Activated B cell treated with CpG ODN at 0.5 μM for 24 hours (primary cell): ENCODE data around the gene SAFB. TPM values are rescaled to one million over a fixed set of nuclear protein-coding genes. Genes with fewer than 3 reads are reported as not detected.

Experiments
- ATAC-seq: fragments of 200-7000 bp; cut with Tn5 transposase; one replicate; pipeline ENCODE4 v1.10.0; 2021; ENCODE audit warnings: low read depth, mild to moderate bottlenecking, moderate library complexity
- CTCF ChIA-PET: fragments of 350-600 bp; sonication (Branson Sonifier 250); formaldehyde crosslinking; loops from one replicate; lab custom pipeline; 2021; ENCODE audit warnings: antibody characterized with exemption; lab: Charles Lee
- POLR2A ChIA-PET: fragments of 350-600 bp; sonication (Branson Sonifier 250); formaldehyde crosslinking; loops from one replicate; lab custom pipeline; 2021; ENCODE audit warnings: antibody characterized with exemption; lab: Charles Lee
- DNase-seq: peaks from one replicate; pipeline ENCODE4 v3.0.0; 2022
- H3K27ac Mint-ChIP-seq: one replicate; pipeline ENCODE4 v1.8.0; 2020; ENCODE audit warnings: mixed read lengths
- H3K27me3 Mint-ChIP-seq: one replicate; pipeline ENCODE4 v1.8.0; 2021; ENCODE audit warnings: mixed read lengths
- H3K36me3 Mint-ChIP-seq: one replicate; pipeline ENCODE4 v1.8.0; 2021; ENCODE audit warnings: low read depth, mixed read lengths
- H3K4me1 Mint-ChIP-seq: one replicate; pipeline ENCODE4 v1.8.0; 2021; ENCODE audit warnings: mixed read lengths
- H3K4me3 Mint-ChIP-seq: one replicate; pipeline ENCODE4 v1.8.0; 2020; ENCODE audit warnings: mild to moderate bottlenecking, mixed read lengths
- H3K9me3 Mint-ChIP-seq: one replicate; pipeline ENCODE4 v1.8.0; 2020; ENCODE audit warnings: mixed read lengths
- CTCF ChIP-seq: fragments of 200-600 bp; IDR thresholded peaks from one replicate; pipeline ENCODE4 v1.8.0; 2022; ENCODE audit warnings: antibody characterized with exemption, mild to moderate bottlenecking
- intact Hi-C: fragments of 100-400 bp; cut with micrococcal nuclease; formaldehyde crosslinking; loops from one replicate; pipeline ENCODE4 v1.15.1; 2024
- total RNA-seq: library from RNA; stranded (reverse); gene quantifications from 2 replicates; pipeline ENCODE4 v1.2.3, GENCODE V29; 2022

Gene SAFB
- total RNA-seq, 1 donor from 2014 or later: 171 TPM

- H3K27me3 Mint-ChIP-seq: no peaks in the 10 kb centered on the region
- ATAC-seq (no peak), DNase-seq (no peak)
- no peak overlapping the region for H3K27ac Mint-ChIP-seq
- CTCF ChIA-PET: no interaction called here
- peaks cover 2% of the 10 kb centered on the region for H3K4me1 Mint-ChIP-seq
- peaks cover 82% of the 10 kb centered on the region for H3K36me3 Mint-ChIP-seq
- POLR2A ChIA-PET: interaction anchor here (0.7 kb wide), 1 partner anchor 8 kb away, joined by 4 read pairs; no protein-coding TSS in a partner anchor
- no peaks in the 10 kb centered on the region for H3K9me3 Mint-ChIP-seq
- H3K4me3 Mint-ChIP-seq: no peak overlapping the region
- TF ChIP-seq CTCF: no peak
- intact Hi-C loops: no loop called here
Measured at GRCh38 chr19:5643060-5643459, 20.2 kb downstream of the SAFB start.

DNA sequence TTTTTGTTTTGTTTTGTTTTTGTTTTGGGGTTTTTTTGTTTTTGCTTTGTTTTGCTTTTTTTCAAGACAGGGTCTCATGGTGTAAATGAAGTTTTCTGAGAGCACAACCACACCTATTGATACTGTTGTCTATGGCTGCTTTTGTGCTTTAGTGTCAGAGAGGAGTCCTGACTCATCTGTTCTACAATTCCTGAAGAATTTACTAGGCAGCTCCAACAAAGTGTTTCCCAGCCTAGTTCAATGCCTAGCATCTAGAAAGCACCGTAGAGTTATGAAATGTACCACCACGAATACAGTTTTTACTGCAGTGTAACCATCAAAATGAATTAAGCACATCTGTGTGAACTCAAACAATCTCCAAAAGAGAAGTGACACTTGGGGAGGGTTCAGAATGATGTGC lies 21.2 kb downstream of the SAFB start:
- ATAC-seq (no peak), DNase-seq (no peak)
- no peaks in the 10 kb centered on the region for H3K27me3 Mint-ChIP-seq
- H3K4me1 Mint-ChIP-seq: peaks cover 2% of the 10 kb centered on the region
- peaks cover 85% of the 10 kb centered on the region for H3K36me3 Mint-ChIP-seq
- no peak overlapping the region for H3K4me3 Mint-ChIP-seq
- H3K27ac Mint-ChIP-seq: peak overlapping the region; percentile 41
- intact Hi-C loops: no loop called here
- no peak for TF ChIP-seq CTCF
- CTCF ChIA-PET: no interaction called here
- H3K9me3 Mint-ChIP-seq: no peaks in the 10 kb centered on the region
- POLR2A ChIA-PET: no interaction called here

DNA sequence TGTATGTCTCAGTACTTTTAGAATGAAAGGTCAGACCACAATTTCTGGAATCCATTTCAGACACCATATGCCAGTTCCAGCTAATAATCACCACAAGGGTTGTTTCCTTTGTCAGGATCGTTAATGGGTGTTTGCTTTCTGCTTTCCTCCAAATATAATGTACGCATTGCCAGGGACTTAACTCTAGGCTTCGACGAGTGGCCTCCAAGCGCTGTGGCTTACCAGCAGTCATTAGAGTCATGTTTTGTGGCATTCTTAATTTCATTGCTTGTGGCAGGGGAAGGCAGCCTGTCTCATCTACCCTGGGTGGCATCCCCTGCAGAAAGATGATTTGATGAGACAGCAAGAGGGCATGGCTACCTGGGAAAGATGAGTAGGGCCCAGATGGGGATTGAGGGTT lies 22.5 kb downstream of the SAFB start:
- Mint-ChIP-seq H3K4me1 (no peaks in the 10 kb centered on the region), H3K27ac (no peak overlapping the region), H3K27me3 (no peaks in the 10 kb centered on the region), H3K9me3 (no peaks in the 10 kb centered on the region), H3K36me3 (peaks cover 89% of the 10 kb centered on the region), H3K4me3 (no peak overlapping the region)
- ATAC-seq: no peak
- TF ChIP-seq CTCF: no peak
- DNase-seq: no peak
- ChIA-PET POLR2A (no interaction called here), CTCF (interaction anchor here (1.2 kb wide), 1 partner anchor 41 kb away, joined by 3 read pairs; no protein-coding TSS in a partner anchor)
- intact Hi-C loops: no loop called here

DNA sequence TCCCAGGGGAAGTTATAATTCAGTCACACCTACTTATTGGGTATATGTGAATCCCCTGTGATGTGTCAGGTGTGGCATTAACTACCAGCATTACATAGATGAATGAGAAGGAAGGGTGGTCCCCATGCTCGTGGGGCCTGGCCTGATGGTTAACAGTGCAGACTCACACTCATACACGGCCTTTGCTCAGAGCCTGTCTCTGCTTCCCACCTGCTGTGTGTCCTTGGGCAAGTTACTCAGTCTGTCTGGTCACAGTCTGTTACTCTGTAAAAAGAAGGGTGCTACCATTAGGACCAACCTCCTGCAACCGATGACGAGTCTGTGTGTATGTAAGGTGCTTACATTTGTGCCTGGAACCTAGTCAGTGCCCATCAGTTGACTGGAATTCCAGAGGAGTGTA lies 23.8 kb downstream of the SAFB start:
- intact Hi-C loops: no loop called here
- Mint-ChIP-seq H3K4me1 (no peaks in the 10 kb centered on the region), H3K27ac (no peak overlapping the region), H3K36me3 (peaks cover 92% of the 10 kb centered on the region), H3K4me3 (no peak overlapping the region), H3K9me3 (no peaks in the 10 kb centered on the region), H3K27me3 (no peaks in the 10 kb centered on the region)
- TF ChIP-seq CTCF: no peak
- ATAC-seq (no peak), DNase-seq (no peak)
- CTCF ChIA-PET: no interaction called here
- POLR2A ChIA-PET: no interaction called here

- TF ChIP-seq CTCF: no peak
- Mint-ChIP-seq H3K36me3 (peaks cover 94% of the 10 kb centered on the region), H3K4me3 (no peak overlapping the region), H3K4me1 (no peaks in the 10 kb centered on the region), H3K9me3 (no peaks in the 10 kb centered on the region), H3K27me3 (no peaks in the 10 kb centered on the region), H3K27ac (no peak overlapping the region)
- CTCF ChIA-PET: no interaction called here
- intact Hi-C loops: no loop called here
- DNase-seq: no peak
- POLR2A ChIA-PET: no interaction called here
- no peak for ATAC-seq
Measured at GRCh38 chr19:5648464-5648863, 25.6 kb downstream of the SAFB start.
